Measurements from ENCODE around the gene PDZRN3.

The PDZRN3 gene

DNA sequence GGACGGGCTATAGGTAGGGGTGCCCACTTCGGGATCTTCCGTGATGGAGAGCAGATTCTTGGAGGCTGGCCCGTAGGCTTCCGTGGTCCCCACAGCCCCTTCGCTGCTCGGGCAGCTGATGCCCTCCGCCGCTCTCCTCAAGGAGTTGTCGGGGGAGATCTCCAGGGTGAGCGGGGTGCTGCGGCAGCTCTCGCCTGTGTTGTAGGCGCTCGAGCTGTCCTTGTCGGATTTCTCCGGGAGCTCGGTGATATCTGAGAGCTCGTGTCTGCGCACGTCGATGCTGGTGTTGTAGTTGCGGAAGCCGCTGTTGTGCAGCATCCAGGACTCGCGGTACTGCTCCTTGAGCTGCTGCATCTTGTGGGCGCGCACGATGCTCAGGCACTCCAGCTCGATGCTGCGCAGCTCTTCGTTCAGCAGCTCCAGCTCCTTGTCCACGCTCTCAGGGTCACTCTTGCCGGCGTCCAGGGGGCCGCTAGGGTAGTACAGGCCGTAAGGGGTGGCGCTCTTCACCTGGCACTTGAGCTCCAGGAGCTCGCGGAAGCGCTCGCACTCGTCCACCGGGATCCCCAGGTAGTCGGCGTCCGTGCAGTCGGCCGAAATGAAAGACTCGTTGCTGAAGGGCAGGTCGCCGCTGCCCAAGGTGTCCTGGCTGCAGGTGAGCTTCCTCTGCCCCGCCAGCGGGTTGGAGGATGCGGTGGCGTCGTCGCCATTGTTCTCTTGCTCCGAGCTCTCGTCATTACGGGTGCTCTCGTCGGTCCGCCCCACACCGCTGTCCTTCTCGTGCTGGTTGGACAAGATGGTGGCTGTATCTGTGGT is 240.4 kb downstream of the PDZRN3 start:
- no peak for DNase-seq (ENCODE audit: low spot score)

DNA sequence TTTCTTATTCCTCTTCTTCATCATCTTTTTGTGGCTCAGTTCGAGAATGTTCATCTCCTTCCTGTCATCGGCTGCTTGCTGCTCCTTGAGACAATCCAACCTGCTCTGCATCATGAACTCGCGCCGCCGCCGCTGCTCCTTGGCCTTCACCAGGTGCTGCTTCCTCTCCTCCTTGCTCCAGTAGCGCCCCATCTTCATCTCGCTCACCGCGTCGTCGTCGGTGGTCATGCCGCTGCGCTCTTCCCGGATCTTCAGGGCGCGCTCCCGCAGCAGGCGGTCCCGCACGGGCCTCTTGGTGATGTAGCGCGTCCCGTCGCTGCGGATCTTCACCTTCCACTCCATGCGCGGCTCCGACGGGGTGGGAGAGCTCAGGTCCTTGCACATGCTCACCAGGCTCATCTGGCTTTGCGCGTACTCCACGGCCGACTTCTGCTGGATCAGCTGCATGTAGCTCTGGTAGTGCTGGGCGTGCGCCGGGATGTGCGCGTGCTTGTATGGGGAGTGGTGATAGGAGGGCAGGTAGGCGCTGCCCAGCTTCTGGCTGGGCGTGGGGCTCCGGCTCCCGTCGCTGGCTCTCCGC is 241.2 kb downstream of the PDZRN3 start:
- DNase-seq (ENCODE audit: low spot score): no peak

DNA sequence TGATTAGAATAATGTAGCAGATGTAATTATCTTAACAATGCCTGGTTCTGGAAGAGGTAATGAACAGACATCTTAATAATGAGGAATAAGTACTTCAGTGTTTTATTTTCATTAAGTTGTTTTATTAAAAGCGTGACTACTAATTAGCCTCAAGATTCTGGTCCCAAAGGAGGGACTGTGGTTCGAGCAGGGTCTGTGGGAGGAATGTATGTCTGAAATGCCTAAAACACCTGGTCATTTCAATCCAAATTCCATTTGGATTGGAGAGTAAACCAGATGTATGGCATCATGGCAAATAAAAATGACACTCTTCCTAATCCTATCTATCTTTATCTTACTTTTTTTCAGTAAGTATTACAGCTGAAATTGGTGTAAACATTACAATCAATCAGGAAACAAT is 243.2 kb downstream of the PDZRN3 start:
- DNase-seq (ENCODE audit: low spot score): no peak

DNA sequence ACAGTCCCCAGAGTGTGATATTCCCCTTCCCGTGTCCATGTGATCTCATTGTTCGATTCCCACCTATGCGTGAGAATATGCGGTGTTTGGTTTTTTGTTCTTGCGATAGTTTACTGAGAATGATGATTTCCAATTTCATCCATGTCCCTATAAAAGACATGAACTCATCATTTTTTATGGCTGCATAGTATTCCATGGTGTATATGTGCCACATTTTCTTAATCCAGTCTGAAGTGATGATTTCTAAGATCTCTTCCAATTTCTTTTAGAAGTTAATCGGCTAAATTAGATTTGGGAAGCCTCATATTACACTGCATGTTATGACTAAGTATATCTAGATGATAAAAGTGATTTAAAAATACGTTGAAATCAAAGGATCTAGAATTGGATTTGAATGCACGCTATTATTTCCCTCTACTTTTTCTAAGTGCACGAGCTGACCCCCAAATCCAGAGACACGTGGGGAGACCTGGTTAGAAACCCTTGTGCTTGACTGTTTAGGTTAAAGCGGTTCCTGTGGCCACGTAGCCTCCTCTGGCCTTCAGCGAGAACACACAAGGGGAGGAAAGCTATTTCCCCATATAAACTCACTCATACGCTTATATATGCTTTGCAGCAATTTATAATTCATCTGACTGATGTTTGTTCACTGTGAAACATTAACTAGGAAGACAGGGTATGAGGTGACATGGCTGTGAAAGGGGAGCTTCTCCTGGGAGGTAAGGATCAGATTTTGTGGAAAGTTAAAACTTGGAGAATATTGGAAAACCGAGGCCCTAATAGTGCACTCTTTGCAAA is 243.8 kb downstream of the PDZRN3 start:
- DNase-seq (ENCODE audit: low spot score): no peak

DNA sequence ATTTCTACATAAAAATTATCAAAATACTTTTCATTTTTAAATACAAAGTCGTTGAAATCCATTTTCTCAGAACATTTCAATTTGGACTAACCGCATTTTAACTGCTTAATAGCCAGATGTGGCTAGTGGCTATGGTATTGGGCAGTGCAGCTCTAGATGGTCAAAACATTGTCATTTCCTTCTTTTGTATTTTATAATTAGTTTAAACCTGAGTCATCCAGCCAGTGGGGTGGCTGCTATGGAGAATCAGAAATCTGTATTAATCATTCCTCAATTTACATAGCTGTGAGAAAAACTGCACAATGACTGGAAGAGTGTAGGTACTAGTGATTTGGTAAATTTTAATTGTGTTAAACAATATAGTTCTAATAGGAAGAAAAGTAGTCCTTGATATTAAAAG is 245.3 kb downstream of the PDZRN3 start:
- DNase-seq (ENCODE audit: low spot score): no peak

DNA sequence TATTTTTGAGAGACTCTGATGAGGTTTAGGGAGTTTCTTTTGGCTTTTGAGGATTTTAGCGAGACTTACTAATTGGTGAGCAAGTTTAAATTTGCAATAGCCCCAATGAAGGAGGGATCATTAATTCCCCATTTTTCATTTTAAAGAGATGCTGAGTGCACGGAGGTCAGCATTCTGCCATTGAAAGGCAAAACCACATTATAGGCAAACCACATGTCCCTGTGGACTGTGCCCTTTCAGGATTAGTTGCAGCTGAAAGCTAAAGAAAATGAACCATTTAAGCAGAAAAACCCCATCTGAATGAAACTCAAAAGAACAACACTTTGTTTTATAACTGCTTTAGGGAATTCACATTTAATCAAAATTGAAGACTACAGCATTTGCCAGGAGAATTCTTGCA is 246.5 kb downstream of the PDZRN3 start:
- DNase-seq (ENCODE audit: low spot score): no peak

DNA sequence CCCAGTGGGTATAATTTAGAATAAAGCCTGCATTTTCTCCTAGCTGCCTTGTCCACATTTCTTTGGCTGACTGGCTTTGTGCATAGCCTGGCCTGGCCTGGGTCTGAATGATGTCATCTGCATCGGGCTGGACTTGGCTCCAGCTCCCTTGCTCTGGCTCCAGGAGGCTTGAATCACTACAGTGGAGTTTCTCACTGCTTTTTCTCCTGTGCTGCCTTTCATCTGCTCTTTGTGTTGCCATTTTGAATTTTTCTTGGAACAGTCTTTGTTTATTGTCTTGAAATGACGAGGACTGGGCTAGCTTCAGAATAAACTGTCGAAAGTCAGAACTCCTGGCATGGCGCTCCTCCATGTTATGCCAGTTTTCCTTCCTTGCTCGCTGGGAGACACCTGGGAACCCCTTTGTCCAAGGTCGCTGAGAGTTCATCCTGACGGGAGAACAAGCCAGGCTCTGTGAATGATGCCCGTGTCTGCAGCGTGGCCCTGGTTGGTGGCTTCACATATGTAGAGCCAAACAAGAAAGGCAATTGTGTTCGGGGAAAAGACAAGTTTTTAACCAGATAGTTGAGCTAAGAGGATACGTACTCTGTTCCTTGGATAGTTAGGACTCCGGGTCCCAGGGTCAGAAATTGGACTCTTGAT is 258.9 kb downstream of the PDZRN3 start:
- DNase-seq (ENCODE audit: low spot score): peak; percentile 78

DNA sequence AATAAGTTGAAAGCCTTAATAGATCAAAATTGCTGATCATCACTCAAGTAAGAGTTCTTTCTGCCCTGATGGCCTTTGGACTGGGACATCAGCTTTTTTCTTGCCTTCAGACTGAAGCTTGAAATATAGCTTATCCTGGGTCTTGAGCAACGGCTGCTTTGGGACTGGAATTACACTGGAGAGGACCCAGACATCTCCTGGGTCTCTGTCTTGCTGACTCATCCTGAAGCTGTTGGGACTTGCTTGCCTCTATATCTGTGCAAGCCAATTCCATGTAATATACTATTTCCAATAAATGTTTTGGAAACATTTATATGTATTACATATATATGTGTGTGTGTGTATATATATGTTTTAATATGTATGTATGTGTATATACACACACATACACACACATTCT is 260.2 kb downstream of the PDZRN3 start:
- no peak for DNase-seq (ENCODE audit: low spot score)

DNA sequence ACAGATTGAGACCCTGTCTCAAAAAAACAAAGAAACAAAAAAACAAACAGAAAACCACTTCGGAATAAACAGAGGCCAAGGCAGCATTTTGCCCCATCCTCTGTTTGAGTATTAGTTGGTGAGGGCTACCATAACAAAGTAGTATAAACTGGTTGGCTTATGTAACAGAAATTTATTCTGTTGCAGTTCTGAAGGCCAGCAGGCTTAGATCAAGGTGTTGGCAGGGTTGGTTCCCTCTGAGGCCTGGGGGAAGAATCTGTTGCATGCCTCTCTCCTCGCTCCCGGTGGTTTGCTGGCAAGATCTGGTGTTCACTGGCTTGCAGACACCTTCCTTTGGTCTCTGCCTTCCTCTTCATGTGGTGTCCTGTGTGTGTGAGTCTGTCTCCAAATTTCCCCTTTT is 261.6 kb downstream of the PDZRN3 start:
- no peak for DNase-seq (ENCODE audit: low spot score)

DNA sequence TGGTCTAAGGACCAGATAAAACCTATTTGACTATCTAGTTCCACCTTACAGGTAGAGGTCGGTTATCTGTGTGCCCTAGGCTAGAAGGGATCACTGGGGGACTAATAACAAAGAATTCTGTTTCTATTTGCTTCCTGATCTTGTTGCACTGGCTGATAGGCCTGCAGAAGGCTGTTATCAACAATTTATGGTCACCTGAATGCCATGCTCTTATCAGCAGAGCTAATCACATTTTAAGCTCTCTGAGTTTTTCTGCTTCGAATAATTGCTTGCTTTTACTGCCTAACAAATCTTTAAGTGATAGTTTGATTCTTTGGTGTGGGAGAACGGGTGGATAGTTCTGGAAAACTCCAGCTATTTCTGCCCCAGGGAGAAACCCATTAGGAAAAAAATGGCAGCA is 263.1 kb downstream of the PDZRN3 start:
- DNase-seq (ENCODE audit: low spot score): no peak

DNA sequence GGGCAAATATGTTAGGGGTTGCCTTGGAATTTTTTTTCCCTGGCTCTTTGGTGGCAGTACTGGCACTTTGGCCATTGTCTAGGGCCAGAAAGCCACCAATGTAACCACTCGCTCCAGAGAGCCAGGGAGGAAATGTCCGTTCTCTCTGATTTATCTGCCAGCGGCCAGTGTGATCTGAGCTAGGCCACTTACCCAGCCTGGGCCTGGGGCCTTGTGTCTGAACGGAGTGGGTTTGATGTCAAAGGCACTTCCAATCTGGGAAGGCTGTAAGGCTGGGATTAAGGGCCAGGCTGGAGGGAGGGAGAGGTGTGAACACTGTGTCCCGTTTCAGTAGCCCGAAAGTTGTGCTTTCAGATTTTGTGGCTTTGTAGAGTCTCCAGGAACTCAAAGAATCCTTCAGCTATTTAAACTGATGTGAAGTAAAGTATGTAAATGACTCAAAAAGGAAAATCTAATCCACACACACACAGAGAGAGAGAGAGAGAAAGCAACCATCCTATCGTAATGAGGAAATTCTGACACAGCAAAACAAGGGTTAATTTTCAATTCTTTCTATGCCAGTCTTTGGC is 271.0 kb downstream of the PDZRN3 start:
- no peak for DNase-seq (ENCODE audit: low spot score)

DNA sequence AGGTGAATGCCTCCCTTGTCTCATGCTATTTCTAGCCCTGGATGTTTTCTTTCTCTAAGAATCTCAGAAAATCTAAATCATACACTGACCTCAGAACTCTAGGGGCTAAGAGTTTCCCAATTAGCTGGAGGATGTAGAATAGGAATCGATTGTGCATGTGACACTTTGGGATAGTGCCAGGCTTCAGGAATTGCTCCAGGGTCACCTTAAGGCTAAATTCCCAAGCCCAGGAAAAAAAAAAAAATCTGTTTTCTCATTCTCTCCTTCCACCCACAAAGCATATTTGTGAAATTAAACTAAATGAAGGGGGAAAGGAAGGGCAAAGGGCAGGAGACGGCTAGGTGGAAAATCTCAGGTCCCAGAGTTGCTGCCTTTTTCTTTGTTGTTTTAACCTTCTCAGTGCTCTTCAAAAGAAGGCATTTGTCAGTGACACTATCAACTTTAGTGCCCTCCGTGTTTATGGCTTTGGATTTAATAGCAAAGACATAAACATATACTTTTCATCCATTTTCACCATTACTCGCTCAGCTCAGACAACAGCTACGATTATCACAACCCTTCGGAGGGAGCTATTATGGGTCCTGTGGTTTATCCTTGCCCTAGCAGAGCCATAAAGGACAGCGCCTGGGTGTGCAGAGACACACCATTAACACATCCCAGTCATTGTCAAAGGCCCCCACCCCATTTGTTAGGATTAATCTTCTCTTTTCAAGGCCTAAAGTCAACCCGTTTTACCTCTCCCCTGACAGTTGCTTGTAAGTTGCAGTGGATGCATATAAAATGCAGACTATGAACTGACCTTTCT is 271.7 kb downstream of the PDZRN3 start:
- no peak for DNase-seq (ENCODE audit: low spot score)

DNA sequence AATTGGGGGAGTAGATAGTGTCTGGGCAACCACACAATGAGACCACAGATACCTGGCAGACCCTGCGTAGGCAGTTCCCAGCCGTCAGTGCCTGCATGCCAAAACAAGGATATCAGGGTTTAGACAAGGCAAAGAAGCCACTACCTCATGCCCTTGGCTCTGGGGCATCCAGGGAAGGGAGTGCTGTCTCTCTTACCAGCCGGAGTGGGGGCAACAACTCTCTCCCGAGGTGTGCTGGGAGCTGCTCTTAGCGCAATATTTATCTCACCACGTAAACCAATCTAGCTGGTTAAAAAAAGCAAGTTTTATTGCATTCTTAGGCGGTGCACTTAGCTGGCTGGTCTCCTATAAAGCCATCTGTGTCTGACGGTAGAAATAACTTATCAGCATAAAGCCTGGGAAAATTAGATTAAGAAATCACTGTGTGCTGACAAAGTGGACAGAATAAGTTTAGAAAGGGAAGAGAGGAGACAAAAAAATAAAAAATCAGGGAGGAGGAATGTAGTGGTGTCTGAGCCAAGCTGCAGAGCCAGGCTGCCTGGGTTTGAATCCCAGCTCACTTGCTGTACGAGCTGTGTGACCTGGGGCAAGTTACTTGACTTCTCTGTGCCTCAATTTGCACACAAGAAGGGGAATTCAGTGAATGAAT is 273.2 kb downstream of the PDZRN3 start:
- DNase-seq (ENCODE audit: low spot score): no peak

DNA sequence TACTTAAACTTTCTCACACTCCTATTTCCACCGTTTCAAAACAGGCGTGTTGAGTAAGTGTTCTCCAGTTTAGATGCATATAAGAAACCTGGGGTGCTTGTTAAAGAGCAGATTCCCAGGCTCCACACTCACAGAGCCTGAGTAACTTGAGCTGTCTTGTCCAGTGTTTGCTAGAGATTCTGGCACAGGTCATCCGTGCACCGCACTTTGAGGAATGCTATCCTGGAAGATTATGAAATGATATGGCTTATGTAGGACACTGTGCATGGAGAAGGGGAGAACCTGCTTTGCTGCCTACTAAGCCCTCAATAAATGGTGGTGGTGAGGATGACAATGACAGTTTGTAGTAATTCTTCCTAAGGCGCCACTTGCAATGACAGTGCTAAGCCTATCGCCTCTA is 273.7 kb downstream of the PDZRN3 start:
- no peak for DNase-seq (ENCODE audit: low spot score)

DNA sequence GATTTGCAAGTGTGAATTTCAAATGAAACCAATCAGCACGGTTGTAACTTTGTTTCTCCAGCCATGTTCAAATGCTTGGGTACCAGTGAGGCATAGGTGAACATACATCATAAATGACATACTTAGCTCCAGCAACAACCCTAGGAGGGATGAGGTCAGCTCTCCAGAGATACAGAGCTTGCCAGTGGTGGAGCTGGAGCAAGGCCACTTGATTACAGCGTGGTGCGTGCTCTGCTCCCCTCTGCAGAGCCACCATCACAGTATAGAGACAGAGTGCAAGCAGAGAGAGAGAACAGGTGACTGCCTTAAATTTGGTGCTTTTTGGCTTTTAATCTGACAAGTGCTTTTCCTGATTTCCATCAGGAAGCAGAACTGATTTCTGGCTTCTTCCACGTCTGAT is 275.1 kb downstream of the PDZRN3 start:
- no peak for DNase-seq (ENCODE audit: low spot score)

DNA sequence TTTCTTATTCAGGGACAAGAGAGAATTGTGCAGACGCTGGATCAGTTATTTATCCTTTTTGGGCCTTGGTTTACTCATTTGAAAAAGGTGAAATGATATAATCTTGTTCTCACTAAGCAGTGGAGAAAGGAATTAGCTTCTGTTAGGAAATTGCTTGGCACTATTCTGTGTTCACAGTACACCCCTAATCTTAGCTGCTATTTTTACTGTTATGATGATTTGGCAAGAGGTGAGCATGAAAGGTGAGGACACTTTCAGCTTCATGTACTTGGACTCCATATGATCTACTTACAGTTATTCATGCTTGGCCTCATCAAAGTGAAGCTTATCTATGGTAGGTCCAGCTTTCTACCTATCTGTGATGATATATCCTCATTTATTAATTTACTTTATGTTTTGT is 282.7 kb downstream of the PDZRN3 start:
- DNase-seq (ENCODE audit: low spot score): no peak

DNA sequence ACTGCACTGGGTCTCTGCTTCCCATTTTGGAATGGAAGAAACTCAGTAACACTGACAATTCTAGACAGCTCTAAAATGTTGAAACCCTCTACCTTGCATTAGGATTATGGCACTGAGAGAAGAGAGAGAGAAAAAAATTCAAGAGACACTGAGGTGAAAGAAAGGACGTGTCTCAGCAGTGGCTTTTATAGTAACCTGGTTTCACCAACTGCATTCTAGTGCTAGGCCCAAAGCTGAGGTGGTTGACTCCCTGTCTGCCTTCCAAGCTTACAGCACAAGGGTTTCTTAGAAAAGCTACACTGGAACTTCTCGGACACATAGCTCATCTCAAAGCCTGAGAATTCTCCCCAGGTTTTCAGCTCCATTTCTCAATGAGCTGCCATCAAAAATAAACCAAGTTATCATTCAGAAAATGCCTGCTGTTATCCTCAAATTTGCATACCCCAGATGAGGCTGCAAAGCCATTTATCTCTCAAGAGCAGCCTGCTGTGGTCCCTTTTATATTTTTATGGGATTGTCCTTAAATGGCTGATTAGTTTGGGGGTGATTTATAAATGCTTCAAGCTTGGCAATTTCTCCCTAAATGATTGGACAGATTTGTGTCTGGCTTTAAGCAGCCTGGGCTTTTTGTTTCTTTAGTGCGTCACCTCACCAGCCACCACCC is 283.3 kb downstream of the PDZRN3 start:
- DNase-seq (ENCODE audit: low spot score): no peak

DNA sequence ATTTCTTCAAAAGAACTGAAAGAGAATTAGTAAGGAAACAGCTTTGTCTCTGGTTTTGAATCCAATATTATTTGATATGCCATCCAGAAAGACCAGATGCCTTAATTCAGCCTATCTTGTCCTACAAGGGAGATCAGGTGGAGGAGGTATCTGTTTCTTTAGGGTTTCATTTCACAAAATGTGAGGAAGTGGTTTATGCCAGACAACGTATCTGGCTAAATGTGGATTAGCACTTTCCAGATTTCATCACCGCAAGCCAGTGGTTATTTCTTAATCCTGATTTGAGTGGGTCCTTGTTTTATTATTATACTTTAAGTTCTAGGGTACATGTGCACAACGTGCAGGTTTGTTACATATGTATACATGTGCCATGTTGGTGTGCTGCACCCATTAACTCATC is 292.2 kb downstream of the PDZRN3 start:
- DNase-seq (ENCODE audit: low spot score): peak; percentile 8

Data from pons (tissue), 1 donor.